Osteocyte (in vitro differentiated cells): ENCODE measurements around the gene TCTA. TPM values are rescaled to one million over a fixed set of nuclear protein-coding genes. Genes with fewer than 3 reads are reported as not detected.

Experiments
- DNase-seq: peaks from one replicate; pipeline ENCODE4 v3.0.0; 2021; ENCODE audit warnings: mixed read lengths; ENCODE audit not compliant: unreplicated experiment; ENCODE audit errors: extremely low spot score
- H3K27ac Mint-ChIP-seq: one replicate; pipeline ENCODE4 v1.8.0; 2021; ENCODE audit warnings: mild to moderate bottlenecking, mixed read lengths; ENCODE audit not compliant: unreplicated experiment
- H3K27me3 Mint-ChIP-seq: one replicate; pipeline ENCODE4 v1.8.0; 2021; ENCODE audit warnings: mixed read lengths; ENCODE audit not compliant: unreplicated experiment
- H3K36me3 Mint-ChIP-seq: one replicate; pipeline ENCODE4 v1.8.0; 2021; ENCODE audit warnings: mixed read lengths; ENCODE audit not compliant: unreplicated experiment
- H3K4me1 Mint-ChIP-seq: one replicate; pipeline ENCODE4 v1.8.0; 2021; ENCODE audit warnings: mixed read lengths; ENCODE audit not compliant: unreplicated experiment
- H3K4me3 Mint-ChIP-seq: one replicate; pipeline ENCODE4 v1.8.0; 2021; ENCODE audit warnings: mild to moderate bottlenecking, moderate library complexity, mixed read lengths; ENCODE audit not compliant: unreplicated experiment
- H3K9me3 Mint-ChIP-seq: one replicate; pipeline ENCODE4 v1.8.0; 2021; ENCODE audit warnings: mixed read lengths; ENCODE audit not compliant: unreplicated experiment
- CTCF ChIP-seq: fragments of 200-600 bp; sonication (generic); IDR thresholded peaks from 2 replicates; pipeline ENCODE4 v1.5.0; 2021; ENCODE audit warnings: antibody characterized with exemption, mild to moderate bottlenecking, moderate library complexity
- total RNA-seq: library from RNA; stranded (reverse); gene quantifications from 2 replicates; pipeline ENCODE4 v1.2.1, GENCODE V29; 2021

Gene TCTA
- total RNA-seq, 1 donor from 2014 or later: 34.7 TPM

GRCh38 chr3:49411535-49411967 lies 672 bp upstream of the TCTA start:
- DNase-seq: peak; percentile 85
- TF ChIP-seq CTCF: no peak
- Mint-ChIP-seq H3K4me3 (peak overlapping the region; percentile 90), H3K4me1 (peaks cover 54% of the 10 kb centered on the region), H3K27ac (peak overlapping the region; percentile 94), H3K27me3 (no peaks in the 10 kb centered on the region), H3K9me3 (no peaks in the 10 kb centered on the region), H3K36me3 (peaks cover 7% of the 10 kb centered on the region)

GRCh38 chr3:49412632-49413337 lies 562 bp downstream of the TCTA start:
- peak overlapping the region; percentile 93 for H3K27ac Mint-ChIP-seq
- peaks cover 8% of the 10 kb centered on the region for H3K36me3 Mint-ChIP-seq
- peaks cover 42% of the 10 kb centered on the region for H3K4me1 Mint-ChIP-seq
- TF ChIP-seq CTCF: no peak
- DNase-seq: no peak
- no peaks in the 10 kb centered on the region for H3K27me3 Mint-ChIP-seq
- H3K9me3 Mint-ChIP-seq: no peaks in the 10 kb centered on the region
- H3K4me3 Mint-ChIP-seq: peak overlapping the region; percentile 90

GRCh38 chr3:49413338-49413734 lies 1.1 kb downstream of the TCTA start:
- H3K4me1 Mint-ChIP-seq: peaks cover 39% of the 10 kb centered on the region
- no peaks in the 10 kb centered on the region for H3K27me3 Mint-ChIP-seq

GRCh38 chr3:49414753-49415152 lies 2.5 kb downstream of the TCTA start:
- Mint-ChIP-seq H3K4me1 (peaks cover 29% of the 10 kb centered on the region), H3K27ac (peak overlapping the region; percentile 40), H3K4me3 (no peak overlapping the region), H3K27me3 (no peaks in the 10 kb centered on the region), H3K36me3 (peaks cover 12% of the 10 kb centered on the region), H3K9me3 (no peaks in the 10 kb centered on the region)
- DNase-seq: no peak
- no peak for TF ChIP-seq CTCF

More at GRCh38 chr3:49413338-49413734, 1.1 kb downstream of the TCTA start:
- no peak for DNase-seq
- H3K36me3 Mint-ChIP-seq: peaks cover 9% of the 10 kb centered on the region
- no peak for TF ChIP-seq CTCF
- peak overlapping the region; percentile 90 for H3K4me3 Mint-ChIP-seq
- no peaks in the 10 kb centered on the region for H3K9me3 Mint-ChIP-seq
- peak overlapping the region; percentile 93 for H3K27ac Mint-ChIP-seq

- Mint-ChIP-seq H3K27me3 (no peaks in the 10 kb centered on the region), H3K36me3 (peaks cover 10% of the 10 kb centered on the region), H3K9me3 (no peaks in the 10 kb centered on the region), H3K27ac (peak overlapping the region; percentile 63), H3K4me3 (no peak overlapping the region), H3K4me1 (peaks cover 22% of the 10 kb centered on the region)
- no peak for DNase-seq
- no peak for TF ChIP-seq CTCF
Observed at GRCh38 chr3:49415931-49416601, 3.8 kb downstream of the TCTA start.
